Suprapubic skin (tissue), 4 donors: ENCODE measurements around the gene DDI2. TPM values are rescaled to one million over a fixed set of nuclear protein-coding genes. Genes with fewer than 3 reads are reported as not detected.
"Not testable (repeated sequence)": the region's sequence is repeated elsewhere in the genome, so short reads cannot be mapped to it uniquely, and the experiment has no call there.

Experiments
- DNase-seq, 2 donors: peaks; one replicate each; pipeline ENCODE4 v3.0.0-alpha.2; 2019; ENCODE audit warnings: low spot score in 2 of 2
- H3K27ac ChIP-seq: fragments of 200-600 bp; sonication (generic); one replicate; pipeline ENCODE4 v1.5.1; 2019
- H3K27me3 ChIP-seq: fragments of 200-600 bp; sonication (generic); one replicate; pipeline ENCODE4 v1.5.1; 2019
- H3K36me3 ChIP-seq: fragments of 200-600 bp; sonication (generic); one replicate; pipeline ENCODE4 v1.5.1; 2019
- H3K4me1 ChIP-seq: fragments of 200-600 bp; sonication (generic); one replicate; pipeline ENCODE4 v1.5.1; 2019
- H3K4me3 ChIP-seq: fragments of 200-600 bp; sonication (generic); one replicate; pipeline ENCODE4 v1.5.1; 2019; ENCODE audit warnings: mild to moderate bottlenecking
- H3K9me3 ChIP-seq: fragments of 200-600 bp; sonication (generic); one replicate; pipeline ENCODE4 v1.5.1; 2019
- CTCF ChIP-seq, 2 donors: fragments of 200-600 bp in 1 of 2; fragments of 450-650 bp in 1 of 2; sonication (generic) in 1 of 2; IDR thresholded peaks; one replicate each; pipeline ENCODE4 v1.5.1; 2016 to 2019; ENCODE audit warnings: antibody characterized with exemption in 2 of 2, mild to moderate bottlenecking in 1 of 2, moderate library complexity in 1 of 2
- EP300 ChIP-seq: sonication (generic); formaldehyde crosslinking; IDR thresholded peaks from one replicate; pipeline ENCODE4 v1.6.1; 2017; ENCODE audit warnings: antibody characterized with exemption
- POLR2A ChIP-seq, 2 donors: fragments of 450-650 bp; IDR thresholded peaks; one replicate each; pipeline ENCODE4 v1.6.1; 2017; ENCODE audit warnings: antibody characterized with exemption in 2 of 2, mild to moderate bottlenecking in 2 of 2, moderate library complexity in 2 of 2
- POLR2AphosphoS5 ChIP-seq, 3 donors: sonication (generic); formaldehyde crosslinking; IDR thresholded peaks; one replicate each; pipeline ENCODE4 v1.6.1; 2017; ENCODE audit warnings: antibody characterized with exemption in 3 of 3
- WGBS: methylation state at CpG from one replicate; pipeline ENCODE4 v1.1.5; 2018; 5-methylcytosine and 5-hydroxymethylcytosine counted together
- total RNA-seq, 4 donors: library from RNA; depleted of rRNA; stranded (reverse); fragments of >200 nt; gene quantifications; one replicate each; pipeline ENCODE4 v1.1.0, GENCODE V29; 2016

DDI2 gene
- total RNA-seq, 4 donors from 2014 or later: 33.2 to 90.0 (median 39.9) TPM

GRCh38 chr1:15693371-15693770 lies 76.1 kb downstream of the DDI2 start:
- TF ChIP-seq CTCF (IDR thresholded peaks at IDR 0.05): no peak
- no peak for TF ChIP-seq POLR2AphosphoS5 (IDR thresholded peaks at IDR 0.05)
- TF ChIP-seq EP300: no peak
- TF ChIP-seq POLR2A (IDR thresholded peaks at IDR 0.05): no peak

DNA sequence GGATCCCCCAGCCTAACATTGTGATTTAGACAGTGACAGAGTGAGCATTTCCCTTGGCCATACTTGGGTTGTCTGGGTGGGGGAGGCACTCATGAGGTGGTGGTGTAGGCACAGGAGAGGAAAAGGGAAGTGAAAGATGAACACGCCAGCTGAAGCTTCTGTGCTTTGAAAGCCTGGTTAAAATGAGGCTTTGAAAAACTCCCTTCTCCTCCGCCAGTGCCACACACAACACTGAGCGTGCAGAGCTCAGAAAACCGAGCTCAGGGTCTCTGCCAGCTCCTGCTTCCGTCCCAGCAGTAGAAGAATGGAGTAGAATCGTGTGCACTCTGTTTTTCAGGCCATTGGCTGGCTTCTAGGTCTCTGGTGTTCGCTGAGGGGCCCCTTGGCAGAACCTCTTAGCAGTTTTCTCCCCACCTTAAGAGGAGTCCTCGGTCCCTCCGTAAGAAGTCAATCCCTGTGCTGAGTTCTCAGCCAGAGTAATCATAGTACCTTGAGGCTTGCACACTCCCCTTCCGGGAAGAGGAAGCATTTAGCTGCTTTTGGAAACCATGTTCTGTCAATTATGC lies 79.8 kb downstream of the DDI2 start:
- Histone ChIP-seq H3K4me3 (peak overlapping the region; percentile 23), H3K36me3 (no peaks in the 10 kb centered on the region), H3K4me1 (peaks cover 31% of the 10 kb centered on the region), H3K9me3 (no peaks in the 10 kb centered on the region), H3K27ac (peak overlapping the region; percentile 70), H3K27me3 (no peaks in the 10 kb centered on the region)
- DNase-seq: no peak
- WGBS: 46% methylated on average over 10 of the region's 10 CpGs
- no peak for TF ChIP-seq EP300
- no peak for TF ChIP-seq CTCF (IDR thresholded peaks at IDR 0.05)
- no peak for TF ChIP-seq POLR2AphosphoS5 (IDR thresholded peaks at IDR 0.05)
- no peak for TF ChIP-seq POLR2A (IDR thresholded peaks at IDR 0.05)

More at GRCh38 chr1:15693371-15693770, 76.1 kb downstream of the DDI2 start:
- no peaks in the 10 kb centered on the region for H3K9me3 ChIP-seq
- WGBS: 69% methylated on average over 5 of the region's 5 CpGs
- H3K4me1 ChIP-seq: peaks cover 31% of the 10 kb centered on the region
- no peak overlapping the region for H3K27ac ChIP-seq
- no peaks in the 10 kb centered on the region for H3K36me3 ChIP-seq
- H3K27me3 ChIP-seq: no peaks in the 10 kb centered on the region
- no peak for DNase-seq
- no peak overlapping the region for H3K4me3 ChIP-seq

DNA sequence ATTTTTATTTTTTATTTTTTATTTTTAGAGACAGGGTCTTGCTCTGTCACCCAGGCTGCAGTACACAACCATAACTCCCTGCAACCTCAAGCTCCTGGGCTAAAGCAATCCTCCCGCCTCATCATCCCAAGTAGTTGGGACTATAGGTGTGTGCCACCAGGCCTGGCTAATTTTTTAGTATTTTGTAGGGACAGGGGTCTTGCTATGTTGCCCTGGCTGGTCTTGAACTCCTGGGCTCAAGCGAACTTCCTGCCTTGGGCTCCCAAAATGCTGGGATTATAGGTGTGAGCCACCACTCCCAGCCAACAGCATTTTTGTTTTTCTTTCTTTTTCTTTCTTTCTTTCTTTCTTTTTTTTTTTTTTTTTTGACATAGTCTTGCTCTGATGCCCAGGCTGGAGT lies 80.9 kb downstream of the DDI2 start:
- no peak for TF ChIP-seq POLR2AphosphoS5 (IDR thresholded peaks at IDR 0.05)
- no peak for TF ChIP-seq POLR2A (IDR thresholded peaks at IDR 0.05)
- no peak for TF ChIP-seq EP300
- no peak for TF ChIP-seq CTCF (IDR thresholded peaks at IDR 0.05)
- no peak overlapping the region for H3K4me3 ChIP-seq
- H3K27me3 ChIP-seq: no peaks in the 10 kb centered on the region
- peaks cover 40% of the 10 kb centered on the region for H3K4me1 ChIP-seq
- H3K27ac ChIP-seq: no peak overlapping the region
- DNase-seq: no peak
- no peaks in the 10 kb centered on the region for H3K36me3 ChIP-seq
- H3K9me3 ChIP-seq: no peaks in the 10 kb centered on the region
- WGBS: 100% methylated on average over 2 of the region's 2 CpGs

DNA sequence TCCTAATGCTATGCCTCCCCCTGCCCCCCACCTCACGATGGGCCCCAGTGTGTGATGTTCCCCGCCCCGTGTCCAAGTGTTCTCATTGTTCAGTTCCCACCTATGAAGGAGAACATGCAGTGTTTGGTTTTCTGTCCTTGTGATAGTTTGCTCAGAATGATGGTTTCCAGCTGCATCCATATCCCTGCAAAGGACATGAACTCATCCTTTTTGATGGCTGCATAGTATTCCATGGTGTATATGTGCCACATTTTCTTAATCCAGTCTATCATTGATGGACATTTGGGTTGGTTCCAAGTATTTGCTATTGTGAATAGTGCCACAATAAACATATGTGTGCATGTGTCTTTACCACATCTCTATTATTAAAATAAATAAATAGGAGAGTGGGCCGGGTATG lies 82.1 kb downstream of the DDI2 start:
- peaks cover 51% of the 10 kb centered on the region for H3K4me1 ChIP-seq

DNA sequence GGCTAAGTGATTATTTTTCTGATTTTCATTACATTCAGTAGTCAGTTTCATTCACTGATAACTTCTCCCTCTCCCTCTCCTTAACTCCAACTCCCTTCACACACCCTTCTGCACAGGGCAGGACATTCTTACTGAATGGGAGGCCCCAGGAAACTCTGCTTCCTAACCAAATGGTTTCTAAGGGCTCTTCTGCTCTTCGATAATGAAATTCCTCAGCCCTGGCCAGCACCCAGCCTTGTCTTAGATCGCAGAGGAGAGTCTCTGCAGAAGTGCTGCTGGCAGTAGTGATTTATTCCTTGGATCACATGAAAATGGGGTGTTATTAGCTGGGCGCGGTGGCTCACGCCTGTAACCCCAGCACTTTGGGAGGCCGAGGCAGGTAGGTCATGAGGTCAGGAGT lies 83.2 kb downstream of the DDI2 start:
- H3K9me3 ChIP-seq: no peaks in the 10 kb centered on the region
- H3K36me3 ChIP-seq: no peaks in the 10 kb centered on the region
- TF ChIP-seq POLR2AphosphoS5 (IDR thresholded peaks at IDR 0.05): no peak
- no peaks in the 10 kb centered on the region for H3K27me3 ChIP-seq
- H3K4me1 ChIP-seq: peaks cover 63% of the 10 kb centered on the region
- 45% methylated on average over 6 of the region's 6 CpGs for WGBS
- no peak for DNase-seq
- no peak overlapping the region for H3K4me3 ChIP-seq
- H3K27ac ChIP-seq: no peak overlapping the region

More for the DNA sequence above, 82.1 kb downstream of the DDI2 start:
- H3K4me3 ChIP-seq, H3K9me3 ChIP-seq, H3K27me3 ChIP-seq, H3K36me3 ChIP-seq, DNase-seq, H3K27ac ChIP-seq: not testable (repeated sequence)
- WGBS: 98% methylated on average over 4 of the region's 4 CpGs

GRCh38 chr1:15701784-15702183 lies 84.5 kb downstream of the DDI2 start:
- Histone ChIP-seq H3K9me3 (no peaks in the 10 kb centered on the region), H3K27ac (peak overlapping the region; percentile 12), H3K4me1 (peaks cover 58% of the 10 kb centered on the region), H3K36me3 (no peaks in the 10 kb centered on the region), H3K4me3 (no peak overlapping the region), H3K27me3 (no peaks in the 10 kb centered on the region)
- TF ChIP-seq POLR2A (IDR thresholded peaks at IDR 0.05) (no peak), CTCF (IDR thresholded peaks at IDR 0.05) (no peak), POLR2AphosphoS5 (IDR thresholded peaks at IDR 0.05) (no peak), EP300 (no peak)
- DNase-seq: no peak
- WGBS: 84% methylated on average over 5 of the region's 8 CpGs
